ENCODE measurements around the gene GALNT7.

GRCh38 chr4:173365359-173365996 lies 196.9 kb downstream of the GALNT7 start:
- no peak for TF ChIP-seq CTCF (IDR thresholded peaks at IDR 0.05)
- TF ChIP-seq POLR2A (IDR thresholded peaks at IDR 0.05) = no peak
